ENCODE data around the gene C5orf52. TPM values are rescaled to one million over a fixed set of nuclear protein-coding genes. Genes with fewer than 3 reads are reported as not detected.
"Not testable (repeated sequence)": the region's sequence is repeated elsewhere in the genome, so short reads cannot be mapped to it uniquely, and the experiment has no call there.

C5orf52 gene
- polyA plus RNA-seq, 3 donors: not detected

- H3K27me3 ChIP-seq (ENCODE audit: control insufficient read depth in 2 of 2, insufficient read depth in 2 of 2, low read length in 2 of 2): peaks cover 0 to 4% of the 10 kb centered on the region in 2 donors
- intact Hi-C loops (cut with micrococcal nuclease): no loop called here
- peak overlapping the region in 2 of 3 experiments; percentile 9 to 30 for H3K4me3 ChIP-seq (replicated peaks in 1 of 3; ENCODE audit: low read depth in 2 of 3, low read length in 3 of 3)
- H3K9me3 ChIP-seq (replicated peaks in 1 of 2; ENCODE audit: control insufficient read depth in 1 of 2, insufficient read depth in 1 of 2, low read length in 2 of 2): peaks cover 0 to 14% of the 10 kb centered on the region in 2 donors
- no peak overlapping the region for H3K27ac Mint-ChIP-seq
- no peak overlapping the region for H3K27ac ChIP-seq (ENCODE audit: low read depth in 1 of 2, low read length in 2 of 2)
- H3K4me3 Mint-ChIP-seq: peak overlapping the region in 1 of 2 donors; percentile 4
- no peaks in the 10 kb centered on the region for H4K20me1 ChIP-seq (ENCODE audit: insufficient read depth, low read length)
- TF ChIP-seq CTCF (IDR thresholded peaks at IDR 0.05): no peak
- H3K4me1 Mint-ChIP-seq: no peaks in the 10 kb centered on the region
- 68% methylated on average over 48 of the region's 53 CpGs for WGBS (ENCODE audit: insufficient coverage)
- peaks cover 0 to 20% (median 5%) of the 10 kb centered on the region in 3 donors for H3K27me3 Mint-ChIP-seq (ENCODE audit: low read depth in 3 of 3)
- peak overlapping the region; percentile 9 for H3K4me2 ChIP-seq (replicated peaks; ENCODE audit: extremely low read depth, low read length, poor library complexity, severe bottlenecking)
- no peaks in the 10 kb centered on the region for H3K79me2 ChIP-seq (ENCODE audit: insufficient read depth, low read length)
- no peaks in the 10 kb centered on the region for H3K36me3 ChIP-seq (replicated peaks in 1 of 2; ENCODE audit: control insufficient read depth in 1 of 2, insufficient read depth in 2 of 2, low read length in 2 of 2)
- H3K9me3 Mint-ChIP-seq: peaks cover 10 to 23% (median 19%) of the 10 kb centered on the region in 7 donors
- no peaks in the 10 kb centered on the region for H3K36me3 Mint-ChIP-seq
- no peak overlapping the region for H3K9ac ChIP-seq (ENCODE audit: insufficient read depth, low read length, poor library complexity, severe bottlenecking)
- no peaks in the 10 kb centered on the region for H3K4me1 ChIP-seq (ENCODE audit: control insufficient read depth in 1 of 2, insufficient read depth in 2 of 2, low read length in 2 of 2)
- DNase-seq: no peak
- H2AFZ ChIP-seq (ENCODE audit: insufficient read depth, low read depth, low read length, poor library complexity, severe bottlenecking): peak overlapping the region; percentile 33
Measured at GRCh38 chr5:157690690-157691433, 19.5 kb downstream of the C5orf52 start.

GRCh38 chr5:157693816-157694215 is 22.5 kb downstream of the C5orf52 start:
- H3K4me1 Mint-ChIP-seq; H4K20me1 ChIP-seq (ENCODE audit: insufficient read depth, low read length); H2AFZ ChIP-seq (ENCODE audit: insufficient read depth, low read depth, low read length, poor library complexity, severe bottlenecking); H3K4me2 ChIP-seq (replicated peaks; ENCODE audit: extremely low read depth, low read length, poor library complexity, severe bottlenecking); H3K9ac ChIP-seq (ENCODE audit: insufficient read depth, low read length, poor library complexity, severe bottlenecking); H3K4me1 ChIP-seq (ENCODE audit: control insufficient read depth in 1 of 2, insufficient read depth in 2 of 2, low read length in 2 of 2); H3K4me3 ChIP-seq (replicated peaks in 1 of 3; ENCODE audit: low read depth in 2 of 3, low read length in 3 of 3); H3K4me3 Mint-ChIP-seq; H3K36me3 ChIP-seq (replicated peaks in 1 of 2; ENCODE audit: control insufficient read depth in 1 of 2, insufficient read depth in 2 of 2, low read length in 2 of 2); DNase-seq; H3K27ac ChIP-seq (ENCODE audit: low read depth in 1 of 2, low read length in 2 of 2); H3K27me3 ChIP-seq (ENCODE audit: control insufficient read depth in 2 of 2, insufficient read depth in 2 of 2, low read length in 2 of 2); intact Hi-C loops (cut with micrococcal nuclease); H3K79me2 ChIP-seq (ENCODE audit: insufficient read depth, low read length); H3K36me3 Mint-ChIP-seq; H3K27ac Mint-ChIP-seq: not testable (repeated sequence)
- Mint-ChIP-seq H3K9me3 (peaks cover 19 to 37% (median 28%) of the 10 kb centered on the region in 7 donors), H3K27me3 (ENCODE audit: low read depth in 3 of 3) (peaks cover 0 to 22% (median 5%) of the 10 kb centered on the region in 3 donors)
- 98% methylated on average over 24 of the region's 25 CpGs for WGBS (ENCODE audit: insufficient coverage)
- H3K9me3 ChIP-seq (replicated peaks in 1 of 2; ENCODE audit: control insufficient read depth in 1 of 2, insufficient read depth in 1 of 2, low read length in 2 of 2): peaks cover 14 to 23% of the 10 kb centered on the region in 2 donors

- H3K36me3 ChIP-seq (replicated peaks in 1 of 2; ENCODE audit: control insufficient read depth in 1 of 2, insufficient read depth in 2 of 2, low read length in 2 of 2); H3K27me3 Mint-ChIP-seq (ENCODE audit: low read depth in 3 of 3); H3K4me1 Mint-ChIP-seq; H2AFZ ChIP-seq (ENCODE audit: insufficient read depth, low read depth, low read length, poor library complexity, severe bottlenecking); H3K4me1 ChIP-seq (ENCODE audit: control insufficient read depth in 1 of 2, insufficient read depth in 2 of 2, low read length in 2 of 2); H3K4me3 ChIP-seq (replicated peaks in 1 of 3; ENCODE audit: low read depth in 2 of 3, low read length in 3 of 3); H4K20me1 ChIP-seq (ENCODE audit: insufficient read depth, low read length); H3K36me3 Mint-ChIP-seq; DNase-seq; H3K9ac ChIP-seq (ENCODE audit: insufficient read depth, low read length, poor library complexity, severe bottlenecking); H3K4me3 Mint-ChIP-seq; H3K27me3 ChIP-seq (ENCODE audit: control insufficient read depth in 2 of 2, insufficient read depth in 2 of 2, low read length in 2 of 2); H3K4me2 ChIP-seq (replicated peaks; ENCODE audit: extremely low read depth, low read length, poor library complexity, severe bottlenecking); H3K79me2 ChIP-seq (ENCODE audit: insufficient read depth, low read length); H3K27ac ChIP-seq (ENCODE audit: low read depth in 1 of 2, low read length in 2 of 2); H3K27ac Mint-ChIP-seq; intact Hi-C loops (cut with micrococcal nuclease): not testable (repeated sequence)
- H3K9me3 Mint-ChIP-seq: peaks cover 20 to 42% (median 25%) of the 10 kb centered on the region in 7 donors
- 100% methylated on average over 1 of the region's 3 CpGs for WGBS (ENCODE audit: insufficient coverage)
- peaks cover 17 to 28% of the 10 kb centered on the region in 2 donors for H3K9me3 ChIP-seq (replicated peaks in 1 of 2; ENCODE audit: control insufficient read depth in 1 of 2, insufficient read depth in 1 of 2, low read length in 2 of 2)
Measured at GRCh38 chr5:157696154-157696553, 24.8 kb downstream of the C5orf52 start.

- H3K4me3 ChIP-seq (replicated peaks in 1 of 3; ENCODE audit: low read depth in 2 of 3, low read length in 3 of 3); H3K79me2 ChIP-seq (ENCODE audit: insufficient read depth, low read length); H4K20me1 ChIP-seq (ENCODE audit: insufficient read depth, low read length); H3K4me1 Mint-ChIP-seq; H3K27ac ChIP-seq (ENCODE audit: low read depth in 1 of 2, low read length in 2 of 2); H3K4me1 ChIP-seq (ENCODE audit: control insufficient read depth in 1 of 2, insufficient read depth in 2 of 2, low read length in 2 of 2); H3K4me2 ChIP-seq (replicated peaks; ENCODE audit: extremely low read depth, low read length, poor library complexity, severe bottlenecking); DNase-seq; H3K27me3 ChIP-seq (ENCODE audit: control insufficient read depth in 2 of 2, insufficient read depth in 2 of 2, low read length in 2 of 2); H3K4me3 Mint-ChIP-seq; H3K36me3 ChIP-seq (replicated peaks in 1 of 2; ENCODE audit: control insufficient read depth in 1 of 2, insufficient read depth in 2 of 2, low read length in 2 of 2); H3K27me3 Mint-ChIP-seq (ENCODE audit: low read depth in 3 of 3); H3K27ac Mint-ChIP-seq; H2AFZ ChIP-seq (ENCODE audit: insufficient read depth, low read depth, low read length, poor library complexity, severe bottlenecking); H3K36me3 Mint-ChIP-seq; H3K9ac ChIP-seq (ENCODE audit: insufficient read depth, low read length, poor library complexity, severe bottlenecking); intact Hi-C loops (cut with micrococcal nuclease): not testable (repeated sequence)
- H3K9me3 Mint-ChIP-seq: peaks cover 15 to 37% (median 28%) of the 10 kb centered on the region in 7 donors
- no CpG with 5 or more reads among the region's 4 CpGs for WGBS (ENCODE audit: insufficient coverage)
- H3K9me3 ChIP-seq (replicated peaks in 1 of 2; ENCODE audit: control insufficient read depth in 1 of 2, insufficient read depth in 1 of 2, low read length in 2 of 2): peaks cover 17 to 25% of the 10 kb centered on the region in 2 donors
Measured at GRCh38 chr5:157698674-157699073, 27.3 kb downstream of the C5orf52 start.

Data from CD14-positive monocyte (primary cell).